ENCODE results near the gene PARD6G. TPM values are rescaled to one million over a fixed set of nuclear protein-coding genes. Genes with fewer than 3 reads are reported as not detected.

PARD6G gene
- total and polyA plus RNA-seq, 3 donors from 2014 or later = 3.0 to 7.5 (median 5.3) TPM

- Histone ChIP-seq H3K4me1 (no peaks in the 10 kb centered on the region), H3K27ac (no peak overlapping the region), H3K27me3 (no peaks in the 10 kb centered on the region), H3K4me3 (no peak overlapping the region), H3K36me3 (ENCODE audit: low read depth, missing control alignments) (no peaks in the 10 kb centered on the region), H3K9me3 (no peaks in the 10 kb centered on the region)
- DNase-seq = no peak
- intact Hi-C loops (cut with DNase I; ENCODE audit: low total_unique reads) = no loop called here
- 100% methylated on average over 2 of the region's 2 CpGs; no CpG with 5 or more reads in 1 of the 2 donors for WGBS, 2 donors
- TF ChIP-seq CTCF (IDR thresholded peaks at IDR 0.05) (no peak), POLR2A (IDR thresholded peaks at IDR 0.05) (no peak)
Measured at GRCh38 chr18:80234398-80234797, 12.9 kb downstream of the PARD6G start.

GRCh38 chr18:80233899-80234298 is 13.4 kb downstream of the PARD6G start:
- Histone ChIP-seq H3K9me3 (no peaks in the 10 kb centered on the region), H3K4me3 (no peak overlapping the region), H3K27ac (no peak overlapping the region), H3K27me3 (no peaks in the 10 kb centered on the region), H3K4me1 (no peaks in the 10 kb centered on the region), H3K36me3 (ENCODE audit: low read depth, missing control alignments) (no peaks in the 10 kb centered on the region)
- 87 to 91% methylated on average over 8 of the region's 8 CpGs for WGBS, 2 donors
- DNase-seq = no peak
- intact Hi-C loops (cut with DNase I; ENCODE audit: low total_unique reads) = no loop called here
- TF ChIP-seq CTCF (IDR thresholded peaks at IDR 0.05) (no peak), POLR2A (IDR thresholded peaks at IDR 0.05) (no peak)

GRCh38 chr18:80233201-80233835 is 14.0 kb downstream of the PARD6G start:
- Histone ChIP-seq H3K4me1 (no peaks in the 10 kb centered on the region), H3K27me3 (no peaks in the 10 kb centered on the region), H3K9me3 (no peaks in the 10 kb centered on the region), H3K36me3 (ENCODE audit: low read depth, missing control alignments) (no peaks in the 10 kb centered on the region), H3K4me3 (no peak overlapping the region), H3K27ac (no peak overlapping the region)
- TF ChIP-seq POLR2A (IDR thresholded peaks at IDR 0.05) (no peak), CTCF (IDR thresholded peaks at IDR 0.05) (no peak)
- WGBS, 2 donors = 91 to 94% methylated on average over 6 to 7 of the region's 7 CpGs
- intact Hi-C loops (cut with DNase I; ENCODE audit: low total_unique reads) = no loop called here
- no peak for DNase-seq

GRCh38 chr18:80232710-80233109 is 14.6 kb downstream of the PARD6G start:
- TF ChIP-seq CTCF (IDR thresholded peaks at IDR 0.05) (no peak), POLR2A (IDR thresholded peaks at IDR 0.05) (no peak)
- Histone ChIP-seq H3K27ac (no peak overlapping the region), H3K36me3 (ENCODE audit: low read depth, missing control alignments) (no peaks in the 10 kb centered on the region), H3K9me3 (no peaks in the 10 kb centered on the region), H3K4me3 (no peak overlapping the region), H3K27me3 (no peaks in the 10 kb centered on the region), H3K4me1 (no peaks in the 10 kb centered on the region)
- intact Hi-C loops (cut with DNase I; ENCODE audit: low total_unique reads) = no loop called here
- 100% methylated on average over 2 to 4 of the region's 4 CpGs for WGBS, 2 donors
- DNase-seq = no peak

- Histone ChIP-seq H3K27me3 (no peaks in the 10 kb centered on the region), H3K36me3 (ENCODE audit: low read depth, missing control alignments) (no peaks in the 10 kb centered on the region), H3K4me3 (no peak overlapping the region), H3K9me3 (no peaks in the 10 kb centered on the region), H3K4me1 (no peaks in the 10 kb centered on the region), H3K27ac (no peak overlapping the region)
- no peak for DNase-seq
- WGBS, 2 donors = 80 to 97% methylated on average over 4 to 5 of the region's 5 CpGs
- intact Hi-C loops (cut with DNase I; ENCODE audit: low total_unique reads) = no loop called here
- TF ChIP-seq CTCF (IDR thresholded peaks at IDR 0.05) (no peak), POLR2A (IDR thresholded peaks at IDR 0.05) (no peak)
Measured at GRCh38 chr18:80232030-80232429, 15.3 kb downstream of the PARD6G start.
